Astrocyte (in vitro differentiated cells and primary cell): Measurements from ENCODE around the gene PTTG2. TPM values are rescaled to one million over a fixed set of nuclear protein-coding genes. Genes with fewer than 3 reads are reported as not detected.

Source experiments
- DNase-seq: peaks from one replicate; pipeline ENCODE4 v3.0.0-alpha.2; 2010; ENCODE audit warnings: low read depth
- FAIRE-seq: peaks from 2 replicates; lab custom pipeline; 2011; peaks lifted over from hg19 to GRCh38; lab: Jason Lieb, UNC
- H2AFZ ChIP-seq: 2 replicates; pipeline ENCODE4 v1.6.0; 2012; ENCODE audit warnings: low read depth, low read length, inconsistent platforms
- H3K27ac ChIP-seq: 2 replicates; pipeline ENCODE4 v1.5.1; 2011; ENCODE audit warnings: low read depth, low read length, inconsistent platforms
- H3K27me3 ChIP-seq: 2 replicates; pipeline ENCODE4 v1.6.0; 2011; ENCODE audit warnings: low read length, inconsistent platforms; ENCODE audit not compliant: insufficient read depth
- H3K36me3 ChIP-seq: 2 replicates; pipeline ENCODE4 v1.5.1; 2011; ENCODE audit warnings: low read length, inconsistent platforms; ENCODE audit not compliant: insufficient read depth
- H3K4me1 ChIP-seq: 2 replicates; pipeline ENCODE4 v1.5.1; 2011; ENCODE audit warnings: low read length, inconsistent platforms; ENCODE audit not compliant: insufficient read depth
- H3K4me2 ChIP-seq: 2 replicates; pipeline ENCODE4 v1.6.0; 2012; ENCODE audit warnings: low read length, inconsistent platforms
- H3K4me3 ChIP-seq: 2 replicates; pipeline ENCODE4 v1.5.1; 2011; ENCODE audit warnings: low read depth, mild to moderate bottlenecking, low read length, inconsistent platforms; ENCODE audit not compliant: insufficient read depth
- H3K79me2 ChIP-seq: 2 replicates; pipeline ENCODE4 v1.6.0; 2012; ENCODE audit warnings: mild to moderate bottlenecking, low read length, inconsistent platforms; ENCODE audit not compliant: insufficient read depth
- H3K9ac ChIP-seq: 2 replicates; pipeline ENCODE4 v1.6.0; 2012; ENCODE audit warnings: mild to moderate bottlenecking, low read length, inconsistent platforms
- H3K9me3 ChIP-seq: 2 replicates; pipeline ENCODE4 v1.5.1; 2012; ENCODE audit warnings: low read depth, mild to moderate bottlenecking, low read length, inconsistent platforms; ENCODE audit not compliant: insufficient read depth
- H4K20me1 ChIP-seq: 2 replicates; pipeline ENCODE4 v1.6.0; 2012; ENCODE audit warnings: low read length, inconsistent platforms; ENCODE audit not compliant: insufficient read depth
- H3K27ac Mint-ChIP-seq: one replicate; pipeline ENCODE4 v1.8.0; 2021; ENCODE audit warnings: mild to moderate bottlenecking, mixed read lengths; ENCODE audit not compliant: unreplicated experiment
- H3K27me3 Mint-ChIP-seq: one replicate; pipeline ENCODE4 v1.8.0; 2021; ENCODE audit warnings: low read depth, mixed read lengths; ENCODE audit not compliant: unreplicated experiment
- H3K36me3 Mint-ChIP-seq: one replicate; pipeline ENCODE4 v1.8.0; 2021; ENCODE audit warnings: low read depth, mixed read lengths; ENCODE audit not compliant: unreplicated experiment
- H3K4me1 Mint-ChIP-seq: one replicate; pipeline ENCODE4 v1.8.0; 2021; ENCODE audit warnings: low read depth, mixed read lengths; ENCODE audit not compliant: unreplicated experiment
- H3K4me3 Mint-ChIP-seq: one replicate; pipeline ENCODE4 v1.8.0; 2021; ENCODE audit warnings: mild to moderate bottlenecking, moderate library complexity, mixed read lengths; ENCODE audit not compliant: unreplicated experiment
- H3K9me3 Mint-ChIP-seq: one replicate; pipeline ENCODE4 v1.8.0; 2021; ENCODE audit warnings: mild to moderate bottlenecking, mixed read lengths; ENCODE audit not compliant: unreplicated experiment
- EZH2 ChIP-seq: IDR thresholded peaks from 2 replicates; pipeline ENCODE4 v1.6.1; 2012; ENCODE audit warnings: mild to moderate bottlenecking, low read length, inconsistent platforms; ENCODE audit not compliant: insufficient read depth
- total RNA-seq: library from RNA; stranded (reverse); gene quantifications from 2 replicates; pipeline ENCODE4 v1.2.1, GENCODE V29; 2021
- TF ChIP-seq, protein P1 (sequence below): IDR thresholded peaks from 2 replicates; pipeline ENCODE4 v1.5.1; 2011; ENCODE audit warnings: low read depth, mild to moderate bottlenecking, inconsistent platforms, low read length, moderate library complexity; ENCODE audit not compliant: insufficient read depth

PTTG2 gene
- total RNA-seq, 1 donor from 2014 or later = not detected

DNA sequence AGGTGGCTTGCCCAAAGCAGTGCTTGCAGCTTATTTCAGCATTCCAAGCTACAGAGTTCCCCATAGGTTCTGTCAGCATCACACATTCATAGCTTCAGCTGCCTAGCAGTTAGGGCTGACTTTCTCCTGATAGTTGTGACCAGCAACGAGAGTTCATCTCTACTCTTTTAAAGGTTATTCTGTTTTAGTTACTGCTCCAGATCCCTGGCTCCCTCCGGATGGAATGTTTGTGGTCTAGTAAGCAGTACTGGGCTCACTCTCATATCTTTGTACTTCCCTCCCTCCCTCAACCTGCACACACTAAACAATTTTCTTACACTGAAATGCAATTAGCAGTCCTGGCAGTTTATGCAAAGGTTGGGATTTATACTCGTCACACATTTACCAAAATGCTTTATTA is 43.9 kb downstream of the PTTG2 start:
- Histone ChIP-seq H3K27me3 (no peaks in the 10 kb centered on the region), H3K79me2 (peaks cover 70% of the 10 kb centered on the region), H4K20me1 (peaks cover 73% of the 10 kb centered on the region), H3K9ac (no peak overlapping the region), H3K36me3 (no peaks in the 10 kb centered on the region), H3K4me1 (peaks cover 18% of the 10 kb centered on the region), H3K9me3 (no peaks in the 10 kb centered on the region), H3K4me2 (peak overlapping the region; percentile 31), H3K27ac (no peak overlapping the region), H2AFZ (no peak overlapping the region), H3K4me3 (no peak overlapping the region)
- peaks cover 4% of the 10 kb centered on the region for H3K27me3 Mint-ChIP-seq
- H3K4me3 Mint-ChIP-seq = no peak overlapping the region
- peaks cover 38% of the 10 kb centered on the region for H3K4me1 Mint-ChIP-seq
- TF ChIP-seq, protein P1, sequence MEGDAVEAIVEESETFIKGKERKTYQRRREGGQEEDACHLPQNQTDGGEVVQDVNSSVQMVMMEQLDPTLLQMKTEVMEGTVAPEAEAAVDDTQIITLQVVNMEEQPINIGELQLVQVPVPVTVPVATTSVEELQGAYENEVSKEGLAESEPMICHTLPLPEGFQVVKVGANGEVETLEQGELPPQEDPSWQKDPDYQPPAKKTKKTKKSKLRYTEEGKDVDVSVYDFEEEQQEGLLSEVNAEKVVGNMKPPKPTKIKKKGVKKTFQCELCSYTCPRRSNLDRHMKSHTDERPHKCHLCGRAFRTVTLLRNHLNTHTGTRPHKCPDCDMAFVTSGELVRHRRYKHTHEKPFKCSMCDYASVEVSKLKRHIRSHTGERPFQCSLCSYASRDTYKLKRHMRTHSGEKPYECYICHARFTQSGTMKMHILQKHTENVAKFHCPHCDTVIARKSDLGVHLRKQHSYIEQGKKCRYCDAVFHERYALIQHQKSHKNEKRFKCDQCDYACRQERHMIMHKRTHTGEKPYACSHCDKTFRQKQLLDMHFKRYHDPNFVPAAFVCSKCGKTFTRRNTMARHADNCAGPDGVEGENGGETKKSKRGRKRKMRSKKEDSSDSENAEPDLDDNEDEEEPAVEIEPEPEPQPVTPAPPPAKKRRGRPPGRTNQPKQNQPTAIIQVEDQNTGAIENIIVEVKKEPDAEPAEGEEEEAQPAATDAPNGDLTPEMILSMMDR = no peak
- no peak for TF ChIP-seq EZH2
- H3K9me3 Mint-ChIP-seq = no peaks in the 10 kb centered on the region
- H3K36me3 Mint-ChIP-seq = no peaks in the 10 kb centered on the region
- DNase-seq (peak; percentile 67), FAIRE-seq (no peak)
- H3K27ac Mint-ChIP-seq = peak overlapping the region; percentile 19

DNA sequence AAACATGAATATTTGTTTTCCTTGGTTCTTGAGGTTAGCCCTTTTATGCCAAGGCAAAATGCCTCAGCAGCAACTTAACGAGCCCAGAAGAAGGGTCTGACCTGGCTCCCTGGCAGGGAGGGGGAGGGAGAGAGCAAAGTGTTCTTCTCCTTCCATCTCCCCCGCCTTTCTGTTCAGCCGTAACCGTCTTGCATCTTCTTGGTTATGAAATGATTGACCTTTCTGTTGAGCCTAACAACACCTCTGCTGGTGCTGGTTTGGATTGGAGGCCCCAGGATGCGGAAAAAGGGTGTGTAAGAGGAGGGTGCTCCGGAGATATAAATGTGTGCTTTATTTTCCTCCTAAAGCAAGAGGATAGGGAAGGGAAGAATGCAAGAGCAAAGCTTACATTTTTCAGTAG is 44.7 kb downstream of the PTTG2 start:
- DNase-seq = no peak
- Histone ChIP-seq H3K27ac (no peak overlapping the region), H3K4me2 (peak overlapping the region; percentile 12), H3K4me3 (no peak overlapping the region), H3K4me1 (peaks cover 18% of the 10 kb centered on the region), H3K36me3 (no peaks in the 10 kb centered on the region), H4K20me1 (peaks cover 69% of the 10 kb centered on the region), H3K9me3 (no peaks in the 10 kb centered on the region), H3K9ac (no peak overlapping the region), H3K27me3 (no peaks in the 10 kb centered on the region), H3K79me2 (peaks cover 64% of the 10 kb centered on the region), H2AFZ (no peak overlapping the region)
- TF ChIP-seq EZH2 = no peak
- TF ChIP-seq, protein P1 = no peak
- Mint-ChIP-seq H3K9me3 (no peaks in the 10 kb centered on the region), H3K4me1 (peaks cover 38% of the 10 kb centered on the region), H3K36me3 (no peaks in the 10 kb centered on the region), H3K27ac (no peak overlapping the region), H3K27me3 (peaks cover 2% of the 10 kb centered on the region), H3K4me3 (no peak overlapping the region)
- no peak for FAIRE-seq

DNA sequence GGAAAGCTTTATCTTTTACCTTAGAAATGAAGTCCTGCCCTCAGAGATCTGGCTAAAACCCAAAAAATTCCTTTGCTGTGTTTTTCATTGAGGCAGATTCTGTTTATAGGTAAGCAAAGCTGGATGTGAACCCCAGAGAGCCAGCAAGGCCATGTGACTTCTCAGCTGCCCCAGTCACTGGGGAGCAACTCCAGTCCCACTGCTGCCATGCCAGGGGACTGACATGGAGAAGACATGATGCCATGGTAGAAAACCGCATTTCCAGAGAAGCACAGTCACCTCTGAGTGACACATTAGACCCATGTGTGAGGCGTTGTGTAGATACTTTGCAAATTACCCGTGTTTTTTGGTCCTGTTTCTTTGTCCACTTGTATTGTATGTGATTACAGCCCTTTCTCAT is 45.4 kb downstream of the PTTG2 start:
- no peak overlapping the region for H2AFZ ChIP-seq
- no peaks in the 10 kb centered on the region for H3K36me3 Mint-ChIP-seq
- no peak for DNase-seq
- H4K20me1 ChIP-seq = peaks cover 68% of the 10 kb centered on the region
- H3K79me2 ChIP-seq = peaks cover 65% of the 10 kb centered on the region
- no peaks in the 10 kb centered on the region for H3K9me3 Mint-ChIP-seq
- H3K27ac ChIP-seq = no peak overlapping the region
- H3K9me3 ChIP-seq = no peaks in the 10 kb centered on the region
- no peak overlapping the region for H3K4me3 Mint-ChIP-seq
- H3K4me1 ChIP-seq = peaks cover 18% of the 10 kb centered on the region
- peaks cover 38% of the 10 kb centered on the region for H3K4me1 Mint-ChIP-seq
- peak overlapping the region; percentile 12 for H3K4me2 ChIP-seq
- H3K27ac Mint-ChIP-seq = peak overlapping the region; percentile 7
- H3K27me3 Mint-ChIP-seq = peaks cover 2% of the 10 kb centered on the region
- H3K9ac ChIP-seq = no peak overlapping the region
- H3K27me3 ChIP-seq = no peaks in the 10 kb centered on the region
- TF ChIP-seq, protein P1 = no peak
- no peak for TF ChIP-seq EZH2
- H3K36me3 ChIP-seq = no peaks in the 10 kb centered on the region
- H3K4me3 ChIP-seq = no peak overlapping the region
- no peak for FAIRE-seq
